ENCODE data around the gene DCC. TPM values are rescaled to one million over a fixed set of nuclear protein-coding genes. Genes with fewer than 3 reads are reported as not detected.

The DCC gene
- total and polyA plus RNA-seq, 9 donors, result under 0.01 to 0.77 (median 0.30) TPM; not detected in 3

DNA sequence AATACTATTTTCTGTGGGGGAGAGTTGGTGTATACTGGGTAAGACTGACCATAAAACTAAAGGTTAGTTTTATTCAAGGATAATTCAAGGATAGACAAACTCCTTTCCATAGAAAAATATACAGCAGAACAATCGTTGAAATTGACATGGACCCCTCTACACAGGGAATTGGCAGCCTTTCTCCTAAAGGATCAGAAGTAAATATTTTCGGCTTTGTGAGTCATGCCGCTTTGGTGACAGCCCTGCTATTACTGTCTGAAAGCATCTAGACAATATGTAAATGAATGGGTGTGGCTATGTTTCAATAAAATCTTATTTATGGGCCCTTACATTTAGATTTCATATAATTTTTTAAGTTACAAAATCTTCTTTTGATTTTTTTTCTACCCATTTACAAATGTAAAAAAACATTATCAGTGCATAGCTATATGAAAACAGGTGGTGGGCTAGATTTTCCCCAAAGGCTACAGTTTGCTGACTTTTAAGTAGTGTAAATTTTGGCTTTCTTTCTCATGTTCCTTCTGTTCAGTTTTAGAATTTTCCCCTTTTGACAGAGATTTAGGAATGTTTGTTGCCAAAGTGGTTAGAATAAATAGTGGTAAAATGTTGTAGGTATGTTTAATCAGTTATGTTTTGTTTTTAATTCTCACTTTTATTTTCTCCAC is 270.6 kb downstream of the DCC start:
- 74 to 89% (median 80%) methylated on average over 3 of the region's 3 CpGs for WGBS, 3 donors
- no peaks in the 10 kb centered on the region for H3K36me3 ChIP-seq
- DNase-seq, result no peak
- no peak for TF ChIP-seq EP300 (IDR thresholded peaks at IDR 0.05)
- no peak overlapping the region for H3K27ac ChIP-seq
- no peaks in the 10 kb centered on the region for H3K27me3 ChIP-seq
- no peaks in the 10 kb centered on the region for H3K9me3 ChIP-seq
- no peaks in the 10 kb centered on the region for H3K4me1 ChIP-seq (ENCODE audit: insufficient read depth)
- no peak overlapping the region for H3K4me3 ChIP-seq
- intact Hi-C loops (cut with DNase I), result no loop called here

DNA sequence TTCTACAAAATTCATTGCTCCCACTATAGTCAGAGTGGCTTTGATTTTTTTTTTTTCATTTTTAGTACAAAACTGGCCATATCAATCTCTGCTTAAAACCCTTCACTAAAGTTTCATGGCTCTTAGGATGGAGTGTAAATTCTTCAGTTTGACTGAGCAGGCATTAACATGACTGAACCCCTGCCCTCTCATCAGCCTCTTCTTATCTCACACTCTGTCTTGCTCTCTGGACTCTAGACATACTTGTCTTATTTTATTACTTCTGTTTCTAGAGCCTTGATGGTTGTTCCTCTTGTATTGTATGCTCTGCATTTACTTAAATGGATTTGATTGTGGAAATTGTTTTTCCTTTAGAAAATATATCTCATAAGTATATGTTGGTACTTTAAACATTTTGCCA is 272.4 kb downstream of the DCC start:
- no peak for DNase-seq
- TF ChIP-seq, protein P1, sequence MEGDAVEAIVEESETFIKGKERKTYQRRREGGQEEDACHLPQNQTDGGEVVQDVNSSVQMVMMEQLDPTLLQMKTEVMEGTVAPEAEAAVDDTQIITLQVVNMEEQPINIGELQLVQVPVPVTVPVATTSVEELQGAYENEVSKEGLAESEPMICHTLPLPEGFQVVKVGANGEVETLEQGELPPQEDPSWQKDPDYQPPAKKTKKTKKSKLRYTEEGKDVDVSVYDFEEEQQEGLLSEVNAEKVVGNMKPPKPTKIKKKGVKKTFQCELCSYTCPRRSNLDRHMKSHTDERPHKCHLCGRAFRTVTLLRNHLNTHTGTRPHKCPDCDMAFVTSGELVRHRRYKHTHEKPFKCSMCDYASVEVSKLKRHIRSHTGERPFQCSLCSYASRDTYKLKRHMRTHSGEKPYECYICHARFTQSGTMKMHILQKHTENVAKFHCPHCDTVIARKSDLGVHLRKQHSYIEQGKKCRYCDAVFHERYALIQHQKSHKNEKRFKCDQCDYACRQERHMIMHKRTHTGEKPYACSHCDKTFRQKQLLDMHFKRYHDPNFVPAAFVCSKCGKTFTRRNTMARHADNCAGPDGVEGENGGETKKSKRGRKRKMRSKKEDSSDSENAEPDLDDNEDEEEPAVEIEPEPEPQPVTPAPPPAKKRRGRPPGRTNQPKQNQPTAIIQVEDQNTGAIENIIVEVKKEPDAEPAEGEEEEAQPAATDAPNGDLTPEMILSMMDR (IDR thresholded peaks at IDR 0.05), result no peak
- no peak for TF ChIP-seq EP300 (IDR thresholded peaks at IDR 0.05)
- no peak for TF ChIP-seq POLR2A (IDR thresholded peaks at IDR 0.05)
- intact Hi-C loops (cut with DNase I), result no loop called here
- Histone ChIP-seq H3K27ac (no peak overlapping the region), H3K4me1 (ENCODE audit: insufficient read depth) (no peaks in the 10 kb centered on the region), H3K9me3 (no peaks in the 10 kb centered on the region), H3K4me3 (no peak overlapping the region), H3K27me3 (no peaks in the 10 kb centered on the region), H3K36me3 (no peaks in the 10 kb centered on the region)

DNA sequence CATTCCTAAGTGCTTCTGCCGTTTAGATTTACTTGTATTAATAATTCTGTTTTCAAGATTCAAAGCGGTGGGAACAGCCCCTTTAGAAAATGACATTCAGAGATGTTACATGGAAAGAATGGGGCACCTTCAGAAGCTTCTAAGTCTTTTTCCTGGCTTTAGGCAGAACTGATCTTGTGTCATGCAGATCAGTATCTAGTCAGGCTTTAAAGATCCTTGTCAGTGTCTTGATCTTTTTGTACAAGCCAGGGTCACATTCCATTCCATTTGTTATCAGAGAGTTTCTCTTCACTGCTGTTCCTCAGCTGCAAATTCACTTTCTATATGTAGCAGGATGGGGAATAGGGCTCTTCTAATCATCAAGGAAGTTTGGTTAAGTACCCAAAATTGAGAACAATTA is 275.3 kb downstream of the DCC start:
- DNase-seq, result no peak
- WGBS, 3 donors, result 39 to 49% (median 41%) methylated on average over 2 of the region's 2 CpGs
- no peak overlapping the region for H3K27ac ChIP-seq
- H3K36me3 ChIP-seq, result no peaks in the 10 kb centered on the region
- TF ChIP-seq, protein P1 (IDR thresholded peaks at IDR 0.05), result no peak
- no peak for TF ChIP-seq EP300 (IDR thresholded peaks at IDR 0.05)
- no peaks in the 10 kb centered on the region for H3K9me3 ChIP-seq
- no peaks in the 10 kb centered on the region for H3K4me1 ChIP-seq (ENCODE audit: insufficient read depth)
- H3K4me3 ChIP-seq, result no peak overlapping the region
- intact Hi-C loops (cut with DNase I), result no loop called here
- no peaks in the 10 kb centered on the region for H3K27me3 ChIP-seq

DNA sequence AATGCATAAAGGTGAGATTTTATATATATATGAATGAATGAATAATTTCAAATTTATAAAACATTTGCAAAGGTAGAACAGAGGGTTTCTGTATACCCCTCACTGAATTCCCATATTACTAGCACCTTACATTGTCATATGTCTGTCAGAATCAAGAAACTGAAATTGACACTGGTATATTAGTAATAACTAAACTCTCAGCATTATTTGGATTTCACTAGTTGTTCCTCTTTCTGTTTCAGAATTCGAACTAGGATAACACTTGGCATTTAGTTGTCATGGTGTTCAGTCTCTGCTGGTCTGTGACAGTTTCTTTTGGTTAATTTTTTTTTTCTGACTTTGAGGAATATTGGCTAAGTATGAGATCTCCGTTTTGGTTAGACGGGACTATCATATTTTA is 275.9 kb downstream of the DCC start:
- DNase-seq, result no peak
- H3K36me3 ChIP-seq, result no peaks in the 10 kb centered on the region
- H3K27ac ChIP-seq, result no peak overlapping the region
- H3K9me3 ChIP-seq, result no peaks in the 10 kb centered on the region
- intact Hi-C loops (cut with DNase I), result no loop called here
- no peaks in the 10 kb centered on the region for H3K27me3 ChIP-seq
- no peaks in the 10 kb centered on the region for H3K4me1 ChIP-seq (ENCODE audit: insufficient read depth)
- no peak overlapping the region for H3K4me3 ChIP-seq
- 61 to 77% (median 68%) methylated on average over 3 of the region's 3 CpGs for WGBS, 3 donors
- TF ChIP-seq POLR2A (IDR thresholded peaks at IDR 0.05) (no peak), EP300 (IDR thresholded peaks at IDR 0.05) (no peak)
- TF ChIP-seq, protein P1 (IDR thresholded peaks at IDR 0.05), result no peak

DNA sequence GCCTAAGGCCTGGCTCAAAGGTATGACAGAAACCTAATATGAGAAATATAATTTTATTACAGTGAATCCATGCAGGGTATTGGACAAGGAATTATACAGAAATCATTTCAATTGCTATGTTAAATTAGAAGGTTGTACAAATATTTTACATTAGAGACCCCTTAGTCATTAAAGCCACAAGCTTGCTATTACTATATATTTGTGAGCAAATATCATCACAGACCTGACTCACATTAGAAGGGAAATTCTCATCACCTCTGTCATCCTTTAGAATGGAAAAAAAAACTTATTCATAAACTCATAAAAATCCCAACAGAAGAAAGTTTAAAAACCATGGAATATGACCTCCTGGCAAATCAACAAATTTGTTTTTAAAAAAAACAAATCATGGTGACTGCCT is 277.9 kb downstream of the DCC start:
- intact Hi-C loops (cut with DNase I), result no loop called here
- no peaks in the 10 kb centered on the region for H3K36me3 ChIP-seq
- no peaks in the 10 kb centered on the region for H3K9me3 ChIP-seq
- TF ChIP-seq POLR2A (IDR thresholded peaks at IDR 0.05) (no peak), EP300 (IDR thresholded peaks at IDR 0.05) (no peak)
- TF ChIP-seq, protein P1 (IDR thresholded peaks at IDR 0.05), result no peak
- H3K4me3 ChIP-seq, result no peak overlapping the region
- no peak for DNase-seq
- no peak overlapping the region for H3K27ac ChIP-seq
- no peaks in the 10 kb centered on the region for H3K4me1 ChIP-seq (ENCODE audit: insufficient read depth)
- H3K27me3 ChIP-seq, result no peaks in the 10 kb centered on the region
